ENCODE measurements around the gene CCL19.

CCL19 gene

GRCh38 chr9:34651876-34652601 is 39.0 kb downstream of the CCL19 start, which contains the start of gene IL11RA:
TSS of gene IL11RA (plus strand) at chr9:34652185. CDS start at chr9:34655218, 3,033 bp downstream.
- TF ChIP-seq ZNF70 (CRISPR knock-in tag; IDR thresholded peaks at IDR 0.05): no peak
- TF ChIP-seq ISL1 (CRISPR knock-in tag; IDR thresholded peaks at IDR 0.05): no peak
- no peak for TF ChIP-seq BACH2 (CRISPR knock-in tag; IDR thresholded peaks at IDR 0.05; ENCODE audit: borderline replicate concordance)
- TF ChIP-seq CREB5 (CRISPR knock-in tag; IDR thresholded peaks at IDR 0.05; ENCODE audit: low read depth): no peak
- TF ChIP-seq, protein P1, sequence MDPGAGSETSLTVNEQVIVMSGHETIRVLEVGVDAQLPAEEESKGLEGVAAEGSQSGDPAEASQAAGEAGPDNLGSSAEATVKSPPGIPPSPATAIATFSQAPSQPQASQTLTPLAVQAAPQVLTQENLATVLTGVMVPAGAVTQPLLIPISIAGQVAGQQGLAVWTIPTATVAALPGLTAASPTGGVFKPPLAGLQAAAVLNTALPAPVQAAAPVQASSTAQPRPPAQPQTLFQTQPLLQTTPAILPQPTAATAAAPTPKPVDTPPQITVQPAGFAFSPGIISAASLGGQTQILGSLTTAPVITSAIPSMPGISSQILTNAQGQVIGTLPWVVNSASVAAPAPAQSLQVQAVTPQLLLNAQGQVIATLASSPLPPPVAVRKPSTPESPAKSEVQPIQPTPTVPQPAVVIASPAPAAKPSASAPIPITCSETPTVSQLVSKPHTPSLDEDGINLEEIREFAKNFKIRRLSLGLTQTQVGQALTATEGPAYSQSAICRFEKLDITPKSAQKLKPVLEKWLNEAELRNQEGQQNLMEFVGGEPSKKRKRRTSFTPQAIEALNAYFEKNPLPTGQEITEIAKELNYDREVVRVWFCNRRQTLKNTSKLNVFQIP (CRISPR knock-in tag; IDR thresholded peaks at IDR 0.05; ENCODE audit: borderline replicate concordance, low read depth): no peak
- TF ChIP-seq ARNTL (CRISPR knock-in tag; IDR thresholded peaks at IDR 0.05; ENCODE audit: borderline replicate concordance, low read depth): no peak
- TF ChIP-seq ZC3H10 (CRISPR knock-in tag; IDR thresholded peaks at IDR 0.05): no peak
- TF ChIP-seq PPARA (CRISPR knock-in tag; IDR thresholded peaks at IDR 0.05; ENCODE audit: borderline replicate concordance): no peak
- no peak for TF ChIP-seq GLIS3 (CRISPR knock-in tag; IDR thresholded peaks at IDR 0.05)
- no peak for TF ChIP-seq OSR1 (CRISPR knock-in tag; IDR thresholded peaks at IDR 0.05)
- TF ChIP-seq, protein P2, sequence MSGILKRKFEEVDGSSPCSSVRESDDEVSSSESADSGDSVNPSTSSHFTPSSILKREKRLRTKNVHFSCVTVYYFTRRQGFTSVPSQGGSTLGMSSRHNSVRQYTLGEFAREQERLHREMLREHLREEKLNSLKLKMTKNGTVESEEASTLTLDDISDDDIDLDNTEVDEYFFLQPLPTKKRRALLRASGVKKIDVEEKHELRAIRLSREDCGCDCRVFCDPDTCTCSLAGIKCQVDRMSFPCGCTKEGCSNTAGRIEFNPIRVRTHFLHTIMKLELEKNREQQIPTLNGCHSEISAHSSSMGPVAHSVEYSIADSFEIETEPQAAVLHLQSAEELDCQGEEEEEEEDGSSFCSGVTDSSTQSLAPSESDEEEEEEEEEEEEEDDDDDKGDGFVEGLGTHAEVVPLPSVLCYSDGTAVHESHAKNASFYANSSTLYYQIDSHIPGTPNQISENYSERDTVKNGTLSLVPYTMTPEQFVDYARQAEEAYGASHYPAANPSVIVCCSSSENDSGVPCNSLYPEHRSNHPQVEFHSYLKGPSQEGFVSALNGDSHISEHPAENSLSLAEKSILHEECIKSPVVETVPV (CRISPR knock-in tag; IDR thresholded peaks at IDR 0.05): no peak
- ATAC-seq: no peak

GRCh38 chr9:34651321-34651720 is 39.8 kb downstream of the CCL19 start:
- ATAC-seq: no peak
- no peak for TF ChIP-seq ZNF70 (CRISPR knock-in tag; IDR thresholded peaks at IDR 0.05)
- no peak for TF ChIP-seq ISL1 (CRISPR knock-in tag; IDR thresholded peaks at IDR 0.05)
- TF ChIP-seq ZNF565 (CRISPR knock-in tag; conservative IDR thresholded peaks at IDR 0.05; ENCODE audit: low read depth): no peak
- no peak for TF ChIP-seq PPARA (CRISPR knock-in tag; IDR thresholded peaks at IDR 0.05; ENCODE audit: borderline replicate concordance)
- TF ChIP-seq ARNTL (CRISPR knock-in tag; IDR thresholded peaks at IDR 0.05; ENCODE audit: borderline replicate concordance, low read depth): no peak
- TF ChIP-seq, protein P3, sequence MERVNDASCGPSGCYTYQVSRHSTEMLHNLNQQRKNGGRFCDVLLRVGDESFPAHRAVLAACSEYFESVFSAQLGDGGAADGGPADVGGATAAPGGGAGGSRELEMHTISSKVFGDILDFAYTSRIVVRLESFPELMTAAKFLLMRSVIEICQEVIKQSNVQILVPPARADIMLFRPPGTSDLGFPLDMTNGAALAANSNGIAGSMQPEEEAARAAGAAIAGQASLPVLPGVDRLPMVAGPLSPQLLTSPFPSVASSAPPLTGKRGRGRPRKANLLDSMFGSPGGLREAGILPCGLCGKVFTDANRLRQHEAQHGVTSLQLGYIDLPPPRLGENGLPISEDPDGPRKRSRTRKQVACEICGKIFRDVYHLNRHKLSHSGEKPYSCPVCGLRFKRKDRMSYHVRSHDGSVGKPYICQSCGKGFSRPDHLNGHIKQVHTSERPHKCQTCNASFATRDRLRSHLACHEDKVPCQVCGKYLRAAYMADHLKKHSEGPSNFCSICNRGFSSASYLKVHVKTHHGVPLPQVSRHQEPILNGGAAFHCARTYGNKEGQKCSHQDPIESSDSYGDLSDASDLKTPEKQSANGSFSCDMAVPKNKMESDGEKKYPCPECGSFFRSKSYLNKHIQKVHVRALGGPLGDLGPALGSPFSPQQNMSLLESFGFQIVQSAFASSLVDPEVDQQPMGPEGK (CRISPR knock-in tag; IDR thresholded peaks at IDR 0.05; ENCODE audit: borderline replicate concordance): no peak
- TF ChIP-seq BACH2 (CRISPR knock-in tag; IDR thresholded peaks at IDR 0.05; ENCODE audit: borderline replicate concordance): no peak
- TF ChIP-seq ESRRG (CRISPR knock-in tag; IDR thresholded peaks at IDR 0.05): no peak
- TF ChIP-seq TOX (CRISPR knock-in tag; IDR thresholded peaks at IDR 0.05; ENCODE audit: borderline replicate concordance): no peak
- no peak for TF ChIP-seq OSR1 (CRISPR knock-in tag; IDR thresholded peaks at IDR 0.05)
- TF ChIP-seq ZC3H10 (CRISPR knock-in tag; IDR thresholded peaks at IDR 0.05): no peak
- TF ChIP-seq, protein P4, sequence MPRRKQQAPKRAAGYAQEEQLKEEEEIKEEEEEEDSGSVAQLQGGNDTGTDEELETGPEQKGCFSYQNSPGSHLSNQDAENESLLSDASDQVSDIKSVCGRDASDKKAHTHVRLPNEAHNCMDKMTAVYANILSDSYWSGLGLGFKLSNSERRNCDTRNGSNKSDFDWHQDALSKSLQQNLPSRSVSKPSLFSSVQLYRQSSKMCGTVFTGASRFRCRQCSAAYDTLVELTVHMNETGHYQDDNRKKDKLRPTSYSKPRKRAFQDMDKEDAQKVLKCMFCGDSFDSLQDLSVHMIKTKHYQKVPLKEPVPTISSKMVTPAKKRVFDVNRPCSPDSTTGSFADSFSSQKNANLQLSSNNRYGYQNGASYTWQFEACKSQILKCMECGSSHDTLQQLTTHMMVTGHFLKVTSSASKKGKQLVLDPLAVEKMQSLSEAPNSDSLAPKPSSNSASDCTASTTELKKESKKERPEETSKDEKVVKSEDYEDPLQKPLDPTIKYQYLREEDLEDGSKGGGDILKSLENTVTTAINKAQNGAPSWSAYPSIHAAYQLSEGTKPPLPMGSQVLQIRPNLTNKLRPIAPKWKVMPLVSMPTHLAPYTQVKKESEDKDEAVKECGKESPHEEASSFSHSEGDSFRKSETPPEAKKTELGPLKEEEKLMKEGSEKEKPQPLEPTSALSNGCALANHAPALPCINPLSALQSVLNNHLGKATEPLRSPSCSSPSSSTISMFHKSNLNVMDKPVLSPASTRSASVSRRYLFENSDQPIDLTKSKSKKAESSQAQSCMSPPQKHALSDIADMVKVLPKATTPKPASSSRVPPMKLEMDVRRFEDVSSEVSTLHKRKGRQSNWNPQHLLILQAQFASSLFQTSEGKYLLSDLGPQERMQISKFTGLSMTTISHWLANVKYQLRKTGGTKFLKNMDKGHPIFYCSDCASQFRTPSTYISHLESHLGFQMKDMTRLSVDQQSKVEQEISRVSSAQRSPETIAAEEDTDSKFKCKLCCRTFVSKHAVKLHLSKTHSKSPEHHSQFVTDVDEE (CRISPR knock-in tag; IDR thresholded peaks at IDR 0.05): no peak
- TF ChIP-seq TCF4 (CRISPR knock-in tag; IDR thresholded peaks at IDR 0.05; ENCODE audit: borderline replicate concordance): no peak
- TF ChIP-seq RARB (CRISPR knock-in tag; IDR thresholded peaks at IDR 0.05): no peak
- no peak for TF ChIP-seq CREB5 (CRISPR knock-in tag; IDR thresholded peaks at IDR 0.05; ENCODE audit: low read depth)
- TF ChIP-seq, protein P2 (CRISPR knock-in tag; IDR thresholded peaks at IDR 0.05): no peak
- no peak for TF ChIP-seq ZFP30 (CRISPR knock-in tag; IDR thresholded peaks at IDR 0.05)
- TF ChIP-seq GLIS3 (CRISPR knock-in tag; IDR thresholded peaks at IDR 0.05): no peak

Measured in SK-N-SH treated with all-trans-retinoic acid at 6 μM for 48 hours (cell line).